ENCODE measurements around the gene ZNF134.

The ZNF134 gene

DNA sequence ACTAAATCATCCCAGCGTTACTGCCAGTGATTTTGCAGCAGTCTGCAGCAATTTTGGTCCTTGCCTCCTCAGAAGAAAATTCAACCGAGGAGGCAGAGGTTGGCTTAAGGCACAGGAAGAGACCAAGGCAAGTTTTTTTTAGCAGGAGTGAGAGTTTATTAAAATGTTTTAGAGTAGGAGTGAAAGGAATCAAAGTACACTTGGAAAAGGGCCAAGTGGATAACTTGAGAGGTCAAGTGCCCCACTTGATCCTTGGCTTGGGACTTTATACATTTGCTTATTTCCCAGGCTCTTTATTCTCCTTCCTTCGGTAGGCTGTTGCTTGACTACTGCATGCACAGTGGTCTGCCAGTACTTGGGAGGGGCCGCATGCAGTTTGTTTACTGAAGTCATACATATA lies 2.9 kb upstream of the ZNF134 start:
- in situ Hi-C loops (cut with MboI; ENCODE audit: low pct_unique_long_range_greater_than_20kb, low sequenced_read_pairs, unreplicated experiment): no loop called here
- no peak for DNase-seq (ENCODE audit: low spot score)
- TF ChIP-seq, protein P1, sequence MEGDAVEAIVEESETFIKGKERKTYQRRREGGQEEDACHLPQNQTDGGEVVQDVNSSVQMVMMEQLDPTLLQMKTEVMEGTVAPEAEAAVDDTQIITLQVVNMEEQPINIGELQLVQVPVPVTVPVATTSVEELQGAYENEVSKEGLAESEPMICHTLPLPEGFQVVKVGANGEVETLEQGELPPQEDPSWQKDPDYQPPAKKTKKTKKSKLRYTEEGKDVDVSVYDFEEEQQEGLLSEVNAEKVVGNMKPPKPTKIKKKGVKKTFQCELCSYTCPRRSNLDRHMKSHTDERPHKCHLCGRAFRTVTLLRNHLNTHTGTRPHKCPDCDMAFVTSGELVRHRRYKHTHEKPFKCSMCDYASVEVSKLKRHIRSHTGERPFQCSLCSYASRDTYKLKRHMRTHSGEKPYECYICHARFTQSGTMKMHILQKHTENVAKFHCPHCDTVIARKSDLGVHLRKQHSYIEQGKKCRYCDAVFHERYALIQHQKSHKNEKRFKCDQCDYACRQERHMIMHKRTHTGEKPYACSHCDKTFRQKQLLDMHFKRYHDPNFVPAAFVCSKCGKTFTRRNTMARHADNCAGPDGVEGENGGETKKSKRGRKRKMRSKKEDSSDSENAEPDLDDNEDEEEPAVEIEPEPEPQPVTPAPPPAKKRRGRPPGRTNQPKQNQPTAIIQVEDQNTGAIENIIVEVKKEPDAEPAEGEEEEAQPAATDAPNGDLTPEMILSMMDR (IDR thresholded peaks at IDR 0.05; ENCODE audit: extremely low read depth, insufficient read depth, missing control alignments): no peak

DNA sequence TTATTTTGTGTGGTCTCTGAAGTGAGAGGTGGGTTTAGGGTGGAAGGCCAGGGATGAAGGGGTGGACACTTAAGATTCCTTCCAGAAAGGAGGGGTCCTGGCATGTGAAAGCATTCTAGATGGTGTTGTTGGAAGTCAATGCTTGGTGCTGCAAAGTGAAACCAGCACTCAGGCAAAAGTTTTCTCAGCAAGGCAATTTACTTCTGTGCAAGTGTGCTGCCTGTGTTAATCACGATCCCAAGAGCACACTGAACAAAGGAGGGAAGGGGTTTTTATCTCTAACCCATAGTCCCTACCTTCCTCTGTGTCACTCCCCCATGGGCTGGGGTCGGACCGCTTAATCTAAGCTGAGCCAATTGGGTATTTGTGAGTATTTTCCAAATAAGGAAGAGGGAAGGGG lies 1.3 kb downstream of the ZNF134 start:
- in situ Hi-C loops (cut with MboI; ENCODE audit: low pct_unique_long_range_greater_than_20kb, low sequenced_read_pairs, unreplicated experiment): no loop called here
- DNase-seq (ENCODE audit: low spot score): no peak
- TF ChIP-seq, protein P1 (IDR thresholded peaks at IDR 0.05; ENCODE audit: extremely low read depth, insufficient read depth, missing control alignments): no peak

DNA sequence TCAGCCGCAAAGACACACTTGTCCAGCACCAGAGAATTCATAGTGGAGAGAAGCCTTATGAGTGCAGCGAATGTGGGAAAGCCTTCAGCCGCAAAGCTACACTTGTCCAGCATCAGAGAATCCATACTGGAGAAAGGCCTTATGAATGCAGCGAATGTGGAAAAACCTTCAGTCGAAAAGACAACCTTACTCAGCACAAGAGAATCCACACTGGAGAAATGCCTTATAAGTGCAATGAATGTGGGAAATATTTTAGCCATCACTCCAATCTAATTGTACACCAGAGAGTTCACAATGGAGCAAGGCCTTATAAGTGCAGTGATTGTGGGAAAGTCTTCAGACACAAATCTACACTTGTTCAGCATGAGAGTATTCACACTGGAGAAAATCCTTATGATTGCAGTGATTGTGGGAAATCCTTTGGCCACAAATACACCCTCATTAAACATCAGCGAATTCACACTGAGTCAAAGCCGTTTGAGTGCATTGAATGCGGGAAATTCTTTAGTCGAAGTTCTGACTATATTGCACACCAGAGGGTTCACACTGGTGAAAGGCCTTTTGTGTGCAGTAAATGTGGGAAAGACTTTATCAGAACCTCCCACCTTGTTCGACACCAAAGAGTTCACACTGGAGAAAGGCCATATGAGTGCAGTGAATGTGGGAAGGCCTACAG lies 6.8 kb downstream of the ZNF134 start:
- TF ChIP-seq, protein P1 (IDR thresholded peaks at IDR 0.05; ENCODE audit: extremely low read depth, insufficient read depth, missing control alignments): no peak
- DNase-seq (ENCODE audit: low spot score): no peak
- in situ Hi-C loops (cut with MboI; ENCODE audit: low pct_unique_long_range_greater_than_20kb, low sequenced_read_pairs, unreplicated experiment): no loop called here

DNA sequence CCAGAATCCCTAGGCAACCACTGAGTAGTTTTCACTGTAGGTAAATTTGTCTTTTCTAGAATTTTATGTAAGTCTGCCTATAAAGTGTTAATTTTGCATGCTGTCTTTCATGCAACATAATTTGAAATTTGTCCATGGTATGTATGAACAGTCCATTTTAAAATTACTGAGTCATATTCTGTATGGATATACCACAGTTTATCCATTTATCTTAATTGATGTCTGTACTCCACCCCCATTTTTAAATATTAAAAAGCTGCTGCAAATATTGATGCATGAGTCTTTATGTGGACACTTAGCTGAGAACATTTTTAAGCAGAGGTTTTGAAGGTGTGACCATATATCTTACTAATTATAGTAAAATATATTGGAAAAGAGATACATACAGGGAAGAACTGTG lies 9.0 kb downstream of the ZNF134 start:
- TF ChIP-seq, protein P1 (IDR thresholded peaks at IDR 0.05; ENCODE audit: extremely low read depth, insufficient read depth, missing control alignments): no peak
- in situ Hi-C loops (cut with MboI; ENCODE audit: low pct_unique_long_range_greater_than_20kb, low sequenced_read_pairs, unreplicated experiment): no loop called here
- DNase-seq (ENCODE audit: low spot score): no peak

GRCh38 chr19:57632987-57633831 lies 19.2 kb downstream of the ZNF134 start, which contains the start of gene ZNF211:
ZNF211 (plus strand) TSS chr19:57633168; CDS start chr19:57633347, 179 bp downstream.
- in situ Hi-C loops (cut with MboI; ENCODE audit: low pct_unique_long_range_greater_than_20kb, low sequenced_read_pairs, unreplicated experiment): no loop called here
- DNase-seq (ENCODE audit: low spot score): peak; percentile 93
- TF ChIP-seq, protein P1 (IDR thresholded peaks at IDR 0.05; ENCODE audit: extremely low read depth, insufficient read depth, missing control alignments): peak; percentile 18

DNA sequence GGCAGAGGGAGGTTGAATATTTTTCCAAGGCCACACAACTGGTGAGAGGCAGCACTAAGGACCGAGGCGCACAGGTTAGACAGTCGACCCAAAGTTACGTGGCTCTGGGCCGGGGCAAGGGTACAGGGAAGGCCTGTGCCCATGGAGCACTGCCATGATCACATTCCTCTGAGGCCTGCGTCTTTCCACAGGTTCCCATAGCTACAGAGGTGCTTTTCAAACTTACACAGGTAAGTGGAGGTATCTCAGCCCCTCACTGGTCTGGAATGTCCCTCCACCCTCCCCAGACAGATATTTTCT lies 19.7 kb downstream of the ZNF134 start:
- in situ Hi-C loops (cut with MboI; ENCODE audit: low pct_unique_long_range_greater_than_20kb, low sequenced_read_pairs, unreplicated experiment): no loop called here
- TF ChIP-seq, protein P1 (IDR thresholded peaks at IDR 0.05; ENCODE audit: extremely low read depth, insufficient read depth, missing control alignments): no peak
- no peak for DNase-seq (ENCODE audit: low spot score)

Data from GM13977 (cell line).